Activated CD4-positive, alpha-beta T cell treated with anti-CD3 and anti-CD28 coated beads for 4 hours (primary cell): ENCODE results near the gene INSR.
"Not testable (repeated sequence)": the region's sequence is repeated elsewhere in the genome, so short reads cannot be mapped to it uniquely, and the experiment has no call there.

ENCODE experiments used
- DNase-seq, 2 donors: peaks; one replicate each; pipeline ENCODE4 v3.0.0-alpha.2; 2020

Gene INSR

DNA sequence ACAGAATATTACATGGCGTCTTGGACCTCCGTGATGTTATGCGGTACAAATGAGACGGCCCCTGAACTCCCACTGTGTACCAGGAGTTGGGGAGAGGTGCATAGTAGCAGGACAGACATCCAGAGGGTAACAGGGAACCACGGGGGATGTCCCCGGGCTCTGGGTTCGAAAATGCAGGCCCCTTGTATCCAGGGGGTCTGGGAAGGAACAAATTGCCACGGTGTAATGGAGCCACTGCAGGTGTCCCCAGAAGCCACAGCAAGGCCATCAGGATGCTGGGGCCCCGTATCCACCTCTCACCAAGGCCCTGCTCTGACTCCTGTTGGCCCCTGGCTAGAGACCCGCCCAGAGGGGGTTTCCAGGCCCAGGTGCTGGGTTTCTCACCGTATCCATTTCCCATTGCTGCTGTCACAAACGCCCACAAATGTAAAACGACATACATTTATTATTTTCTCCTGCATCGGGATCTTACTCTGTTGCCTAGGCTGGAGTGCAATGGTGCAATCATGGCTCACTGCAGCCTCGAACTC lies 77.8 kb downstream of the INSR start:
- DNase-seq = peak in 1 of 2 donors; percentile 18

GRCh38 chr19:7215176-7215575 lies 79.0 kb downstream of the INSR start:
- no peak for DNase-seq

DNA sequence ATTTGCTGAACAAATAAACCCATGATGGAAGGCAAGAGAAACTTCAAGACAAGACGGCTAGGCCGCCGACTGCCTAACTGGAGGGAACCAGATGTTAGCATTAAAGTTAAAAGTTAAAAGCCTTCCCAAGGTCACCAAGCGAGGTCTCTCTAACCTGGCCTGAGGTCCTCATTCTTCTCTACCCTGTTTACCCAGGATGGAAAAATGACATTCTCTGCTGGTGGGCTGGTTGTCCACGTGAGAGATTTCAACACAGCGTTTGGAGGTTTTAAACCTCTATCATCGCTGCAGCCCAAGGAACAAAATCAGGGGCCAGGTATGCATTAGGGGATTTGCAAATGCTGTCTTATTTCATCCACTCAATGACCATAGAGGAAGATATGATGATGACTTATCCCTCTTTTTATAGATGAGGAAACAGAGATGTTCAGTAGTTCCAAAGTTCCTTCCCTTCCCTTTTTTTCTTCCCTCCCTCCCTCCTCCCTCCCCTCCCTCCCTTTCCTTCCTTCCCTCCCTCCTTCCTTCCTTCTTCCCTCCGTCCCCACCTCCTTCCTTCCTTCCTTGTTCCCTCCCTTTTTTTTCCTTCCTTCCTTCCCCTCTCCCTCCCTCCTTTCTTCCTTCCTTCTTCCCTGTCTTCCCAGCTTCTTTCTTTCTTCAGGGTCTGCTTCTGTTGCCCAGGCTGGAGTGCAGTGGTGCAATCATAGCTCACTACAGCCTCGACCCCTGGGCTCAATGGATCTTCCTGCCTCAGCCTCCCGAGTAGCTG lies 79.7 kb downstream of the INSR start:
- no peak for DNase-seq

DNA sequence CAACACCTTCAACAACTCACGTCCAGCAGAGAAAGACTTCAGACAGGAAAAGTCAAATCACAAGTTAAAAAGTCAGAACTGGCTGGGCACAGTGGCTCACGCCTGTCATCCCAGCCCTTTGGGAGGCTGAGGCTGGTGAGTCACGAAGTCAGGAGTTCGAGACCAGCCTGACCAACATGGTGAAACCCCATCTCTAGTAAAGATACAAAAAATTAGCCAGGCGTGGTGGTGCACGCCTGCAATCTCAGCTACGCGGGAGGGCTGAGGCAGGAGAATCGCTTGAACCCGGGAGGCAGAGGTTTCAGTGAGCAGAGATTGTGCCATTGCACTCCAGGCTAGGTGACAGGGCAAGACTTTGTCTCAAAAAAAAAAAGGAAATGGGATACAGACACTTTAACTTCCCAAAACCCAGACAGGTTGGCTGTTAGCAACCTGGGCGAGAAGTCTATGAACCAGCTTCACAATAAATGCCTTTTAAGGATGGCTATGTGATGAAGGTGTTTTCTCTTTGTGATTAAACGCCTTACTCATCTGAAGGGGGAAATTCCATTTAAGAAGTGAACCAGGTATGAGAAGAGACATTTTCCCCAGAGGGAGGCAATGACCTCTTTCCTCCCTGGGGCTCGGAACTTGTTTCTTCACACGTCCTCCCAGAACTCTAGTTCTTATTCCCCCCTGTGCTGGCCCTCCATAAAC lies 80.4 kb downstream of the INSR start:
- no peak for DNase-seq

GRCh38 chr19:7211191-7211951 lies 82.8 kb downstream of the INSR start:
- no peak for DNase-seq

- DNase-seq = no peak
Measured at GRCh38 chr19:7210359-7210758, 83.9 kb downstream of the INSR start.

GRCh38 chr19:7209597-7210325 lies 84.5 kb downstream of the INSR start:
- DNase-seq = not testable (repeated sequence)

DNA sequence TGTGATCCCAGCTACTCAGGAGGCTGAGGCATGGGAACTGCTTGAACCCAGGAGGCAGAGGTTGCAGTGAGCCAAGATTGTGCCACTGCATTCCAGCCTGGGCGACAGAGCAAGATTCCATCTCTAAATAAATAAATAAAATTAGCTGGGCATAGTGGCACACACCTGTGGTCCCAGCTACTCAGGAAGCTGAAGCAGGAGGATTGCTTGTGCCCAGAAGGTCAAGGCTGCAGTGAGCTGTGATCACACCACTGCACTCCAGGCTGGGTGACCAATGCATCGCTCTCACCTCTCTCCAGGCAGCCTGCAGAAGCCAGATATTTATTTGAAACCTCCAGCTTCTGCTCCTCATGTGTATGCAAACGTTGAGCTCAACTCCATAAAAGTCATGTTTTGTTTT lies 85.2 kb downstream of the INSR start:
- not testable (repeated sequence) for DNase-seq

DNA sequence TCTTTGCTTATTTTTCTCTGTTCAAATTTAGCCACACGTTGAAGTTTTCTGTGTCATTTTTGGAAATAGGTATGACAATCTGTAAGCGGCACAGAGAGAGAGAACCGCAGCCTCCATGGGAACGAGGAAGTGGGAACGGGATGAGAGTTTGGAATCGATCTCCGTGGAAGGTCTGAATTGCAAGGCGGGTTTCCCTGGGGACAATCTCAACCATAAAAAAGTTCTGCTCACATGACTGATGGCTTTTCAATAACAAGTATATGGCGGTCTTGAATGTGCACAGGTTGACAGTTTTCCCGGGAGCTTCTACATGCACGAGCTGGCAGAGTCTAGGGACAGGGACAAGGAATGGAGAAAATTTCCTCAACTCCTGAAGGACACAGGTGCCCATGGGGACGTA lies 90.9 kb downstream of the INSR start:
- no peak for DNase-seq

DNA sequence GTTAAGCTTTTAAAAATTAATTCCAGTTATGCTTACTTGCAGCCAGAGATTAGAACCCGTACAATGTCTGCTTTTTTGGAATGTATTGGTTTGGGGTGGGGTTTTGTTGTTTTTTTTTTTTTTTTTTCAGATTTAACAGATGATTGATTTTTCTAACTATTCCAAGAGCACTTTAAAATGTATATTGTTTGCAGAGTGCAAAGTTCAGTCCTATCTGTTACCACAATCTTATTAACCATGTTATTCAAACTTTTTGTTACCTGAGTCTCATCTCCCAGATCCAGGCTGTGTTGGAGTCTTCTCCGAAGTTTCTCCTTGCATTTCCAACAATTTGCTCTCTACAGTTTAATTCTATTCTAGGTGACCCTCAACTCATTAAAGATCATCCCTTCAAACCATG lies 91.3 kb downstream of the INSR start:
- DNase-seq = no peak

DNA sequence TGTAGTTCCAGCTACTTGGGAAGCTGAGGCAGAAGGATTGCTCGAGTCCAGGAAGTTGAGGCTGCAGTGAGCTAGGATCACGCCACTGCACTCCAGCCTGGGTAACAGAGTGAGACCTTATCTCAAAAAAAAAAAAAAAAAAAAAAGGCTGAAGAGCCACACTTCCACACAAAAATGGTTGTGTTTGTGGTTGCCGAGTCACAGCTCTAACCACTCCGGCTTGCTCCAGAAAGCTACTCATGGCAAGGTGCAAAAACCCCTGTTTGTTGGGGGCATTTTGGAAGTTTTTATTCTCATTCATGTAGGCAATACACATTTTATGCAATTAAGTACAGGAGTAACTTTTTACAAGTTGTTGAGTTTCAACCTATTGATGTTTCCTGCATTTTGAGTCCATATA lies 93.5 kb downstream of the INSR start:
- no peak for DNase-seq

DNA sequence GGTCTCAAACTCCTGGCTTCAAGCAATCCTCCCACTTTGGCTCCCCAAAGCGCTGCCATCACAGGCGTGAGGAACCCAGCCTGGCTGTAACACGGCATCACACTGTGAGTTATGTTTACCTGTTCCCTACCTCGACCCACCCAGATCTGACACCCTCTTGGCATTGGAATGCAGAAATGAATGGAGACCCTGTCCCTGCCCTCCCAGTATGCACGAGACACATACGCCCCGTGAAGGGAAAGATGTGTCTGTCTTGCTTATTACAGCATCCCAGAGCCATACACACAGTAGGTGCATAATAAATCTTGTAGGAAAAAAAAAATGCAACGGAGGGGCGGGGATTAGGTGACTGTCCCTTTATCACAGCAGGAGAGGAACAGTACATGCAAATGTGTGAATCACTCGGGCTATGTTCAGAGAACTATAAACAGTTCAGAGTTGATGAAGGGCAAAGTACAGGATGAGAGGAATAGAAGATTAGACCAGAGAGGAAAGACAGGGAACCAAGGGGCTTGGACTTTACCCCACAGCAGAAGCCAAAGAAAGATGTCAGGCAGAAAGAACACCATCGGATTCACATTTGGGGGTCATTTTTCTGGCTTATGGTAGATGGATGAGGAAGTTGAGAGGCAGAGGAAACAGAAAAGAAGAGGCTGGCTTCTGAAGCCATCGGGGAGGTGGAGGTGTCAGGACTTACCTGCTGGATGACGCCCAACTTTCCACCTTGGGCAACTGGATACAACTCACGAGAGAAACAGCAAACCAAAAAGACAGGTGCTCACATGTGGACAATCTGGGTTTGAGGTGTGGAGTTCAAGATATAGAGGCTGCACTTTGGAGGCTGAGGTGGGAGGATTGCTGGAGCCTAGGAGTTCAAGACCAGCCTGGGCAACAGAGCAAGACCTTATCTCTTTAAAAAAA lies 94.3 kb downstream of the INSR start:
- no peak for DNase-seq

DNA sequence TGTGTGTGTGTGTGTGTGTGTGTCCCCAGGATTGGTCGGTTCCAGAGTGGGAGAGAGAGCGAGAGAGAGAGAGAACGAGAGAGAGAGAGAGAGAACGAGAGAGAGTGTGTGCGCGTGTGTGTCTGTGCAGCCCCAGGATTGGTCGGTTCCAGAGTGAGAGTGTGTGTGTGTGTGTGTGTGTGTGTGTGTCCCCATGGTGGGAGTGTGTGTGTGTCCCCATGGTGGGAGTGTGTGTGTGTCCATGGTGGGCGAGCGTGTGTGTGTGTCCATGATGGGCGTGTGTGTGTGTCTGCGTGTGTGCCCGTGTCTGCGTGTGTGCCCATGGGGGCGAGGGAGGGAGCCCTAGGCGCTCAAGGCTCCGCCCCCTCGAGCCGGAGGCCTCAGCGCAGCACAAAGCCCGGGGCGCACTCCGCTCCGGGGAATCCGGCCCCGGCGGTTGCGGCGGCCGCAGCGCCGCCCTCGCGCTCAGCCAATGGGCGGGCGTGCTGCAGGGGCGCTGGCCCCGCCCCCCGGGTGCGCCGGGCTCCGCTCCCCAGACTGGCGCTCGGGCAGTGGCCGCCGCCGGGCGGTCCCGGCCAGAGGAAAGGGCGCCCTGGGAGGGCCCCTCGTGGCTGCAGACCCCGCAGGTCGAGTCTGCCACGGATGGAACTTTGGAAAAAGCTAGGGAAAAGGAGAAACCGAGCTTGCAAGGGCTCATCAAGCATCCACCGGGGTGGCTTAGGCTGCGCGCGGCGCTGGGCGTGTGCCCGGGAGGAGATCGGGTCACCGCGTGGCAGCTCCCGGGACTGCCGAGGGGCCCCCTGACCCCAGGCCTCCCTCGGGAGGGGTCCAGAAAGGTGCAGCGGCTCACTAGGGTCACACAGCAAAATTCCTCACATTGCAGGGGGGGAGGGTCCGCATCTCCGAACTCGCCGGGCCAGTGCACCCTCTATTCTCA lies 96.2 kb downstream of the INSR start:
- DNase-seq = peak; percentile 85 to 89

DNA sequence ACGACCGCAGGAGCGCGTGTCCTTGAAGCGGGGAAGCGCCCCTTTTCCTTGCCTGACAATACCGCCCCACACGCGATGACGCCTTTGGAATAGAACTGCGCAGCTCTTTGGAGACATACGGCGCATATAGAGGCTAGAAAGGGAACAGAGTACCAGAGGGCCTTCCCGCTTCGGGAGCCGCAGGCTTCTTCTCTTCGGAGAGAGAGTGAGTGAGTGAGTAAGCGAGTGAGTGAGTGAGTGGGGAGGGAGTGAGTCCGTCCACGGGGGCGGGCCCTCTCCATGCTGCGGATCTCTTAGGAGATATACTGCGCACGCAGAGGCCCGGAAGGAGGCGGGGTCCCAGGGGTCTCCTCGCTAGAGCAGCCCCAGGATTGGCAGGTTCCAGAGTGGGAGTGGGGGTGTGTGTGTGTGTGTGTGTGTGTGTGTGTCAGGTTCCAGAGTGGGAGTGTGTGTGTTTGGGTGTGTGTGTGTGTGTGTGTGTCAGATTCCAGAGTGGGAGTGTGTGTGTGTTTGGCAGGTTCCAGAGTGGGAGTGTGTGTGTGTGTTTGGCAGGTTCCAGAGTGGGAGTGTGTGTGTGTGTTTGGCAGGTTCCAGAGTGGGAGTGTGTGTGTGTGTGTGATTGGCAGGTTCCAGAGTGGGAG lies 97.0 kb downstream of the INSR start:
- DNase-seq = peak; percentile 89 to 92

- DNase-seq = peak in 1 of 2 donors; percentile 4
Measured at GRCh38 chr19:7196763-7197118, 97.5 kb downstream of the INSR start.

DNA sequence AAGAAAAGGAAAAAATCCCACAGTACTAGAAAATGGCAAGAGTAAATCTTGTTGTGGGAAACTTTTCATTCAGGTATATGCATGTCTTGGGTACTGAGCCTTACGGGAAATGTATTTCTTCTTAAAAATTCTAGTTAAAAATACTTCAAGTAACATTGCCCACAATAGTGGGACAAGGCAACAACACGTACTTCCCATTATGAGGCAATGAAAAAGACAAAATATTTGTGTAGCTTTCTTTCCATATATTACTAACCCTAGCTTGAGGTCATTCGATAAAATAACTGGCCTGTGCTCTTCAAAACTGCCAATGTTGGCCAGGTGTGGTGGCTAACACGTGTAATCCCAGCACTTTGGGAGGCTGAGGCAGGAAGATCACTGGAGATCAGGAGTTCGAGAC lies 99.2 kb downstream of the INSR start:
- DNase-seq = no peak

GRCh38 chr19:7194566-7194965 lies 99.6 kb downstream of the INSR start:
- DNase-seq = no peak

DNA sequence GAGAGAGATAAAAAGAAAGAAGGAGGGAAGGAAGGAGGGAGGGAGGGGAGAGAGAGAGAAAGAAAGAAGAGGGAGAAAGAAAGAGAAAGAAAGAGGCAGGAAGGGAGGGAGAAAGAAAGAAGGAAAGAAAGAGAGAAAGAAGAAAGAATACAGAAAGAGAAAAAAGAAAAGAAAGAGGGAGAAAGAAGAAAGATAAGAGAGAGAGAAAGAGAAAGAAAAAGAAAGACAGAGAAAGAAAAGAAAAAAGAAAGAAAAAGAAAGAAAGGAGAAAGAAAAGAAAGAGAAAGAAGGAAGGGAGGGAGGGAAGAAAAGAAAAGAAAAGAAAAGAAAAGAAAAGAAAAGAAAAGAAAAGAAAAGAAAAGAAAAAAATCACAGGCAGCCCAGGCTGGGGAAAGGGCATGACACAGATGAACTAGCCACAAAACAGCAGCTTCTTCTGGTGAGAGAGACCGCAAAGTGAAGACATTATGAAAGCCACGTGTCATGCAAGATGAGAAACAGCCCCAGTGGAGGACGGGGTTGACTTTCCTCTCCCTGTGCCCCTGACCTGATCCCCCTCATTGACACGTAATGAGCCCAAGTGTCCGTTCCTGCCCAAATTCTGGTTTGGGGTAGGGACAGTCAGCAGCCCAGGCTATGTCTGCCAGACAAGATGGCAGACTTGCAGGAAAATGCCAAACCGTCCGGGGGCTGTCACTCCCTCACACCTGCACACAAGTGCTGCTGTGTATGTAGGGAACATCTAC lies 102.1 kb downstream of the INSR start:
- peak; percentile 33 to 46 for DNase-seq
